ENCODE results near the gene UQCRC1. TPM values are rescaled to one million over a fixed set of nuclear protein-coding genes. Genes with fewer than 3 reads are reported as not detected.

UQCRC1 gene
- total and polyA plus RNA-seq, 7 donors, result 199 to 828 (median 241) TPM

GRCh38 chr3:48621461-48621869 is 12.0 kb upstream of the UQCRC1 start, which contains the start of gene TMEM89:
Gene TMEM89 (minus strand): TSS chr3:48621769. CDS start chr3:48621756, 13 bp downstream.
- Histone ChIP-seq H3K27me3 (no peaks in the 10 kb centered on the region), H3K9me3 (peaks cover 0 to 13% (median 6%) of the 10 kb centered on the region in 4 donors), H3K36me3 (peaks cover 0 to 14% (median 6%) of the 10 kb centered on the region in 4 donors), H3K4me1 (no peaks in the 10 kb centered on the region), H3K27ac (no peak within 1 kb of the TSS), H3K4me3 (no peak within 1 kb of the TSS)
- intact Hi-C loops (cut with DNase I), result no loop called here
- WGBS, 2 donors, result 94 to 96% methylated on average over 19 of the region's 19 CpGs
- no peak for DNase-seq
- TF ChIP-seq POLR2A (IDR thresholded peaks at IDR 0.05), result no peak
- no peak for TF ChIP-seq CTCF (IDR thresholded peaks at IDR 0.05)
- no peak for TF ChIP-seq EP300 (IDR thresholded peaks at IDR 0.05)
- TF ChIP-seq POLR2AphosphoS5 (IDR thresholded peaks at IDR 0.05), result no peak

- no peaks in the 10 kb centered on the region for H3K36me3 ChIP-seq
- H3K9me3 ChIP-seq, result peaks cover 0 to 13% (median 6%) of the 10 kb centered on the region in 4 donors
- no peaks in the 10 kb centered on the region for H3K27me3 ChIP-seq
- no peak for DNase-seq
- no peaks in the 10 kb centered on the region for H3K4me1 ChIP-seq
- intact Hi-C loops (cut with DNase I), result no loop called here
- TF ChIP-seq CTCF (IDR thresholded peaks at IDR 0.05), result no peak
- no peak for TF ChIP-seq POLR2A (IDR thresholded peaks at IDR 0.05)
- WGBS, 2 donors, result 74 to 86% methylated on average over 7 of the region's 7 CpGs
- H3K4me3 ChIP-seq, result no peak overlapping the region
- no peak overlapping the region for H3K27ac ChIP-seq
These were observed 10.4 kb upstream of the UQCRC1 start for GRCh38 chr3:48619541-48620524.

- intact Hi-C loops (cut with DNase I), result no loop called here
- DNase-seq, result no peak
- Histone ChIP-seq H3K4me3 (no peak overlapping the region), H3K4me1 (no peaks in the 10 kb centered on the region), H3K27me3 (no peaks in the 10 kb centered on the region), H3K27ac (no peak overlapping the region), H3K36me3 (no peaks in the 10 kb centered on the region), H3K9me3 (peaks cover 0 to 13% (median 6%) of the 10 kb centered on the region in 4 donors)
- TF ChIP-seq POLR2A (IDR thresholded peaks at IDR 0.05), result no peak
- no peak for TF ChIP-seq EP300 (IDR thresholded peaks at IDR 0.05)
- TF ChIP-seq CTCF (IDR thresholded peaks at IDR 0.05), result no peak
- TF ChIP-seq POLR2AphosphoS5 (IDR thresholded peaks at IDR 0.05), result no peak
- 96 to 98% methylated on average over 4 of the region's 4 CpGs for WGBS, 2 donors
These were observed 8.1 kb upstream of the UQCRC1 start for GRCh38 chr3:48617559-48617958.

GRCh38 chr3:48614044-48614443 is 4.6 kb upstream of the UQCRC1 start:
- H3K4me3 ChIP-seq, result no peak overlapping the region
- 62 to 79% methylated on average over 3 of the region's 3 CpGs for WGBS, 2 donors
- intact Hi-C loops (cut with DNase I), result no loop called here
- H3K36me3 ChIP-seq, result no peaks in the 10 kb centered on the region
- no peak for DNase-seq
- no peaks in the 10 kb centered on the region for H3K27me3 ChIP-seq
- TF ChIP-seq EP300 (IDR thresholded peaks at IDR 0.05) (no peak), POLR2AphosphoS5 (IDR thresholded peaks at IDR 0.05) (no peak), CTCF (IDR thresholded peaks at IDR 0.05) (no peak), POLR2A (IDR thresholded peaks at IDR 0.05) (no peak)
- H3K4me1 ChIP-seq, result peaks cover 0 to 8% (median 2%) of the 10 kb centered on the region in 4 donors
- no peak overlapping the region for H3K27ac ChIP-seq
- peaks cover 0 to 13% (median 6%) of the 10 kb centered on the region in 4 donors for H3K9me3 ChIP-seq

Measured in sigmoid colon (tissue), 7 donors.